OCI-LY3 (cell line): ENCODE data around the gene RHBDF2.

Experiments
- CTCF ChIP-seq: fragments of 200-600, 300-600 bp; sonication (generic); IDR thresholded peaks from 2 replicates; pipeline ENCODE4 v1.5.1; 2014; ENCODE audit warnings: antibody characterized with exemption, low read length, low read depth
- EZH2phosphoT487 ChIP-seq: fragments of 200-600 bp; shearing (Covaris generic); IDR thresholded peaks from 2 replicates; pipeline ENCODE4 v1.6.1; 2018; ENCODE audit warnings: antibody characterized with exemption, mixed run types, low read depth

- peak; percentile 88 for TF ChIP-seq CTCF
- no peak for TF ChIP-seq EZH2phosphoT487
Observed at GRCh38 chr17:76523084-76524037, 22.1 kb upstream of the RHBDF2 start.
